ENCODE data around the gene NEAT1. TPM values are rescaled to one million over a fixed set of nuclear protein-coding genes. Genes with fewer than 3 reads are reported as not detected.
"Not testable (repeated sequence)": the region's sequence is repeated elsewhere in the genome, so short reads cannot be mapped to it uniquely, and the experiment has no call there.

The NEAT1 gene
- total RNA-seq, 1 donor from 2014 or later, result 27.0 TPM

GRCh38 chr11:65459552-65459951, 37.0 kb downstream of the NEAT1 start:
- H3K4me3 ChIP-seq (ENCODE audit: low read depth, low read length), result no peak overlapping the region
- DNase-seq (ENCODE audit: low read depth), result no peak
- no peak for TF ChIP-seq CTCF (conservative IDR thresholded peaks at IDR 0.05; ENCODE audit: low read depth, low read length)

GRCh38 chr11:65465471-65465870, 42.9 kb downstream of the NEAT1 start:
- DNase-seq (ENCODE audit: low read depth); H3K4me3 ChIP-seq (ENCODE audit: low read depth, low read length): not testable (repeated sequence)

DNA sequence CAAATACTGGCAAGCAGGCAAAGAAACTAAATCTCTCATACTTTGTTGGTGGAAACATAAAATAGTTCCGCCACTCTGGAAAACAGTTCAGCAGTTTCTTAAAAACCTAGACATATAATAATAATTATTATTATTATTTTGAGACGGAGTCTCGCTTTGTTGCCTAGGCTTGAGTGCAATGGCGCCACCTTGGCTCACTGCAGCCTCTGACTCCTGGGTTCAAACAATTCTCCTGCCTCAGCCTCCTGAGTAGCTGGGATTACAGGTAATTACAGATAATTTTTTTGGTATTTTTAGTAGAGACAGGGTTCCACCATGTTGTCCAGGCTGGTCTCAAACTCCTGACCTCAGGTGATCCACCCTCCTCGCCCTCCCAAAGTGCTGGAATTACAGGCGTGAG, 44.7 kb downstream of the NEAT1 start:
- not testable (repeated sequence) for DNase-seq (ENCODE audit: low read depth); H3K4me3 ChIP-seq (ENCODE audit: low read depth, low read length)
- TF ChIP-seq CTCF (conservative IDR thresholded peaks at IDR 0.05; ENCODE audit: low read depth, low read length), result peak; percentile 7

DNA sequence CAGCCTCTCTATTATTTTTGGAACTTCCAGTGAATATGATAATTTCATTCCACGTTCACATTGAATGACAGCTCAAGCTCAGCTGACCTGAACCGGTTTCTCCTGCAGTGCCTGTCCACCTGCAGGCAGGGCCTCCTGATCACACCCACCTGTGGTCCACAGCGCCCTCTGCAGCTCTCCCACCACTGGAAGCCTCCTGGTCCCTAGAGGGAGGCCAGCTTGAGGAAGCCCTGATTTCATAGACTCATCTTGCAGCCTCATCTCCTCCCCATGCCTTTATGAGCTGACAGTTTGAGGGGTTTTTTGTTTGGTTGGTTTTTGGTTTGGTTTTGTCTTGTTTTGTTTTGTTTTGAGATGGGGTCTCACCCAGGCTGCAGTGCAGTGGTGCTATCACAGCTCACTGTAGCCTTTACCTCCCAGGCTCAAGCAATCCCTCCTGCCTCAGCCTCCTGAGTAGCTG, 46.3 kb downstream of the NEAT1 start:
- peak; percentile 75 for TF ChIP-seq CTCF (conservative IDR thresholded peaks at IDR 0.05; ENCODE audit: low read depth, low read length)
- DNase-seq (ENCODE audit: low read depth), result no peak
- no peak overlapping the region for H3K4me3 ChIP-seq (ENCODE audit: low read depth, low read length)

DNA sequence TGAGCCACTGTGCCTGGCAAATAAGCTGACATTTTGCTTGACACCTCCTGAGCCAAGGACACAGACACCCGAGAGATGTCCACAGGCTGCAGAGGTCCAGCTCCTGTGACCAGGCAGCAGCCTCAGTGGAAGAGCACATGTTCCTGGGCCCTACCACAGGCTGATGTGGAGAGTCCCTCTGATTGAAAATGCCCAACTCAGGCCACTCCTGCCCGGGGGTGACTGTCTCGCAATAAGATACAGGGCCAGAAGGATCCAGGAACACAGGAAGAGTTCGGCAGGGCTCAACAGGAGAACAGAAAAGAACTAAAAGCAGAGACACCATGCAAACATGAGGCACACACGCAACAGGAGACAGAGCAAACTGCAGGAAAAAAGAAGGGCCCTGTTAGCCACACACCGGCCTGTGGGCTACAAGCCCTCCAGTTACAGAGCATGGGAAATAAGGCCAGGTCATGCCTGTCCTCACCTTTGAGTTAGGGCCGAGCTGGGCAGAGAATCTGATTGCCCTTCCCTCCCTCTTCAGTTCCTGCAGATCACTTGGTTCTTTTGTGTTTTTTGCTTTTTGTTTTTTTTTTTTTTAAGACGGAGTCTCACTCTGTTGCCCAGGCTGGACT, 47.9 kb downstream of the NEAT1 start:
- H3K4me3 ChIP-seq (ENCODE audit: low read depth, low read length), result no peak overlapping the region
- TF ChIP-seq CTCF (conservative IDR thresholded peaks at IDR 0.05; ENCODE audit: low read depth, low read length), result no peak
- no peak for DNase-seq (ENCODE audit: low read depth)

DNA sequence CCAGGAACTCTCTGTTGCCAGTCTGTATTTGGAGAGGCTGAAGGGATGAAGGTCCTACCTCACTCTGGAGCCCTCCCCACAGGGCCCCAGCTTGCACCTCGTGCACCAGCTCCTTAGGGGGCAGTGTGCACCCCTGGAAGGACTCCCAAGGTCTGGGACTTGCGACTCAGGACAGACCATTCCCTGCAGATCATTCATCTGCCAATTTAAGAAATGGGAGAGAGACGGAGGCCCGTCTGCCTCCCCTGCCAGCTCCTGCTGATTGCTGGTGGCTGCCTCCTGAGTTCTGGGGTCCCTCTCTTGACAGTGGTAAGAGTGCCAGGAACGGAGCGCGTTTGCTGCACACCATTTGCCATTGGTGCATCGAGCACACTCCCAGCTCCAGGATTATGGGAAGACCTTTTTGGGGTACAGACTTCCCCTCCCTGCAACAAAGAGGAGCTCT, 48.9 kb downstream of the NEAT1 start:
- TF ChIP-seq CTCF (conservative IDR thresholded peaks at IDR 0.05; ENCODE audit: low read depth, low read length), result peak; percentile 57
- no peak for DNase-seq (ENCODE audit: low read depth)
- peak overlapping the region; percentile 15 for H3K4me3 ChIP-seq (ENCODE audit: low read depth, low read length)

GRCh38 chr11:65472588-65473277, 50.1 kb downstream of the NEAT1 start:
- not testable (repeated sequence) for DNase-seq (ENCODE audit: low read depth); H3K4me3 ChIP-seq (ENCODE audit: low read depth, low read length)

DNA sequence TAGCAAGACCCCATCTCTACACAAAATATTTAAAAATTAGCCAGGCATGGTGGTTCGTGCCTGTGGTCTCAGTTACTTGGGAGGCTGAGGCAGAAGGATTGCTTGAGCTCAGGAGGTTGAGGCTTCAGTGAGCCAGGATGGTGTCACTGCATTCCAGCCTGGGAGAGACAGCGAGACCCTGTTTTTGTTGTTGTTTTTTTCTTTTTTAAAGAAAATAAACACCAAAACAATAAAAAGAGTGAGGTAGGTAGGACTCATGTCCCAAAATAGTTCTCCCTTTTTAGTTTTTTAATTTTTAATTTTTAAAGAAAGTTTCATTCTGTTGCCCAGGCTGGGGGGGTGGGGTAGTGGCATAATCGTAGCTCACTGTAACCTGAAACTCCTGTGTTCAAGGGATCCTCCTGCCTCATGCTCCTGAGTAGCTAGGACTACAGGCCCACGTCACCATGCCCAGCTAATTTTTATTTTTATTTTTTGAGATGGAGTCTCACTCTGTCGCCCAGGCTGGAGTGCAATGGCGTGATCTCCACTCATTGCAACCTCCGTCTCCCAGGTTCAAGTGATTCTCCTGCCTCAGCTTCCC, 50.8 kb downstream of the NEAT1 start:
- DNase-seq (ENCODE audit: low read depth), result no peak
- no peak overlapping the region for H3K4me3 ChIP-seq (ENCODE audit: low read depth, low read length)
- no peak for TF ChIP-seq CTCF (conservative IDR thresholded peaks at IDR 0.05; ENCODE audit: low read depth, low read length)

Data from epithelial cell of proximal tubule (primary cell).